HepG2 (cell line): Measurements from ENCODE around the gene ELFN1. TPM values are rescaled to one million over a fixed set of nuclear protein-coding genes. Genes with fewer than 3 reads are reported as not detected.

ENCODE experiments used
- ARID5B ChIP-seq: IDR thresholded peaks from 2 replicates; pipeline ENCODE4 v1.4.0; 2020; ENCODE audit warnings: mild to moderate bottlenecking, missing genetic modification reagents
- ATM ChIP-seq: fragments of 450-650 bp; IDR thresholded peaks from 2 replicates; pipeline ENCODE4 v1.7.1; 2017; ENCODE audit warnings: mild to moderate bottlenecking, borderline replicate concordance
- BORCS8-MEF2B ChIP-seq: sonication (generic); formaldehyde crosslinking; IDR thresholded peaks from 2 replicates; pipeline ENCODE4 v1.8.0; 2022; ENCODE audit warnings: mild to moderate bottlenecking, missing genetic modification reagents
- CENPT ChIP-seq: sonication (generic); formaldehyde crosslinking; IDR thresholded peaks from 2 replicates; pipeline ENCODE4 v1.8.0; 2022; ENCODE audit warnings: low read depth, mild to moderate bottlenecking, moderate library complexity, missing genetic modification reagents
- CHCHD3 ChIP-seq: sonication (generic); formaldehyde crosslinking; IDR thresholded peaks from 2 replicates; pipeline ENCODE4 v1.8.0; 2022; ENCODE audit warnings: mild to moderate bottlenecking, missing genetic modification reagents, moderate library complexity
- EEA1 ChIP-seq: sonication (generic); formaldehyde crosslinking; IDR thresholded peaks from 2 replicates; pipeline ENCODE4 v1.5.1; 2020; ENCODE audit warnings: mild to moderate bottlenecking, missing genetic modification reagents, borderline replicate concordance
- GLI4 ChIP-seq: sonication (generic); formaldehyde crosslinking; IDR thresholded peaks from 2 replicates; pipeline ENCODE4 v1.5.1; 2020; ENCODE audit warnings: missing genetic modification reagents, mild to moderate bottlenecking, moderate library complexity, borderline replicate concordance
- JUND ChIP-seq: sonication (generic); formaldehyde crosslinking; IDR thresholded peaks from 2 replicates; pipeline ENCODE4 v1.8.0; 2022; ENCODE audit warnings: mild to moderate bottlenecking, missing genetic modification reagents
- MZF1 ChIP-seq: sonication (generic); formaldehyde crosslinking; IDR thresholded peaks from 2 replicates; pipeline ENCODE4 v1.8.1; 2023; ENCODE audit warnings: mild to moderate bottlenecking, missing genetic modification reagents, borderline replicate concordance
- PCBP1 ChIP-seq: fragments of 200-400 bp; formaldehyde crosslinking; IDR thresholded peaks from 2 replicates; pipeline ENCODE4 v1.6.1; 2017; ENCODE audit warnings: mild to moderate bottlenecking, low read depth, low read length, borderline replicate concordance
- POLR2AphosphoS5 ChIP-seq: IDR thresholded peaks from 2 replicates; pipeline ENCODE4 v1.6.1; 2012; ENCODE audit warnings: low read depth, low read length
- THAP8 ChIP-seq: sonication (generic); formaldehyde crosslinking; IDR thresholded peaks from 2 replicates; pipeline ENCODE4 v1.5.1; 2020; ENCODE audit warnings: missing genetic modification reagents, mild to moderate bottlenecking, borderline replicate concordance
- U2AF1 ChIP-seq: fragments of 200-400 bp; formaldehyde crosslinking; optimal IDR thresholded peaks from 2 replicates; pipeline ENCODE3; 2017; ENCODE audit warnings: mild to moderate bottlenecking, low read depth, low read length
- YEATS4 ChIP-seq: sonication (generic); formaldehyde crosslinking; IDR thresholded peaks from 2 replicates; pipeline ENCODE4 v1.4.0; 2020; ENCODE audit warnings: missing genetic modification reagents, borderline replicate concordance
- ZBTB7B ChIP-seq: sonication (generic); formaldehyde crosslinking; IDR thresholded peaks from 2 replicates; pipeline ENCODE4 v1.4.0; 2020; ENCODE audit warnings: missing genetic modification reagents
- ZFP36L1 ChIP-seq: sonication (generic); formaldehyde crosslinking; IDR thresholded peaks from 2 replicates; pipeline ENCODE4 v1.8.0; 2022; ENCODE audit warnings: mild to moderate bottlenecking, missing genetic modification reagents, moderate library complexity
- ZNF274 ChIP-seq: sonication (generic); formaldehyde crosslinking; IDR thresholded peaks from 2 replicates; pipeline ENCODE4 v1.5.1; 2020; ENCODE audit warnings: mild to moderate bottlenecking, missing genetic modification reagents
- ZNF335 ChIP-seq: sonication (generic); formaldehyde crosslinking; IDR thresholded peaks from 2 replicates; pipeline ENCODE4 v1.4.0; 2020; ENCODE audit warnings: missing genetic modification reagents
- ZNF512 ChIP-seq: sonication (generic); formaldehyde crosslinking; IDR thresholded peaks from 2 replicates; pipeline ENCODE4 v1.4.0; 2020; ENCODE audit warnings: mild to moderate bottlenecking, missing genetic modification reagents
- ZNF615 ChIP-seq: sonication (generic); formaldehyde crosslinking; IDR thresholded peaks from 2 replicates; pipeline ENCODE4 v1.5.0; 2020; ENCODE audit warnings: mild to moderate bottlenecking, missing genetic modification reagents, borderline replicate concordance
- ZNF891 ChIP-seq: sonication (generic); formaldehyde crosslinking; IDR thresholded peaks from 2 replicates; pipeline ENCODE4 v1.5.0; 2020; ENCODE audit warnings: mild to moderate bottlenecking, missing genetic modification reagents
- polyA plus RNA-seq, 8 experiments: library from polyadenylated mRNA; depleted of rRNA in 3 of 8; stranded (reverse) in 7 of 8; unstranded in 1 of 8; fragments of >200 nt; fragmentation: Illumina TruSeq in 4 of 8; extraction: Trizol in 4 of 8; gene quantifications; 2 replicates each; pipeline versions ENCODE4 v1.2.1 to v1.2.3, GENCODE V29; 2011 to 2016; ENCODE audit warnings: low read depth in 4 of 8, missing spikeins in 1 of 8, mixed read lengths in 1 of 8; ENCODE audit not compliant: insufficient read depth in 1 of 8
- total RNA-seq, 5 experiments: library from RNA; depleted of rRNA; stranded (reverse); fragments of >200 nt; fragmentation: Illumina TruSeq; extraction: Trizol; gene quantifications; 2 replicates each; pipeline ENCODE4 v1.2.3, GENCODE V29; 2016; ENCODE audit warnings: low read depth in 1 of 5
- TF ChIP-seq, protein P1 (sequence below): sonication (generic); formaldehyde crosslinking; IDR thresholded peaks from 2 replicates; pipeline ENCODE4 v1.5.0; 2020; ENCODE audit warnings: missing genetic modification reagents, mild to moderate bottlenecking, borderline replicate concordance

ELFN1 gene
- total and polyA plus RNA-seq, 2 of the 13 experiments (the other 11 are each of a cell fraction or from before 2014, with no cell fraction given): 0.13 to 0.18 TPM

- TF ChIP-seq, protein P1, sequence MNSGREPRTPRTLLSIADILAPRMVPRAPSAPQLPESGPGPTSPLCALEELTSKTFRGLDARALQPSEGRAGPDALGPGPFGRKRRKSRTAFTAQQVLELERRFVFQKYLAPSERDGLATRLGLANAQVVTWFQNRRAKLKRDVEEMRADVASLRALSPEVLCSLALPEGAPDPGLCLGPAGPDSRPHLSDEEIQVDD (CRISPR knock-in tag): no peak
- TF ChIP-seq U2AF1 (no peak), ZFP36L1 (CRISPR knock-in tag) (peak; percentile 83; the same call in 1 of the 2 replicates), MZF1 (CRISPR knock-in tag) (peak; percentile 42; the same call in 1 of the 2 replicates), YEATS4 (peak; percentile 79; the same call in 1 of the 2 replicates), EEA1 (CRISPR knock-in tag) (no peak), ZNF615 (0 out of 2 replicates have a peak, but pooled peaks have one; percentile 46), ZBTB7B (peak; percentile 94), THAP8 (no peak), ZNF891 (CRISPR knock-in tag) (peak; percentile 90; the same call in 1 of the 2 replicates), POLR2AphosphoS5 (peak; percentile 36; the same call in 1 of the 2 replicates), JUND (peak; percentile 71; the same call in 1 of the 2 replicates), ZNF512 (CRISPR knock-in tag) (peak; percentile 41; the same call in 1 of the 2 replicates), ATM (no peak), ZNF335 (CRISPR knock-in tag) (peak; percentile 23; the same call in 1 of the 2 replicates), CHCHD3 (CRISPR knock-in tag) (no peak), ARID5B (CRISPR knock-in tag) (peak; percentile 98), ZNF274 (0 out of 2 replicates have a peak, but pooled peaks have one; percentile 59), CENPT (CRISPR knock-in tag) (0 out of 2 replicates have a peak, but pooled peaks have one; percentile 35), BORCS8-MEF2B (CRISPR knock-in tag) (peak; percentile 98), PCBP1 (peak; percentile 69; the same call in 1 of the 2 replicates), GLI4 (no peak)
Measured at GRCh38 chr7:1713502-1714484, 43.7 kb downstream of the ELFN1 start (continued).
